ENCODE results near the gene SYT12. TPM values are rescaled to one million over a fixed set of nuclear protein-coding genes. Genes with fewer than 3 reads are reported as not detected.

The SYT12 gene
- polyA plus RNA-seq, 3 donors: 0.16 to 0.23 (median 0.20) TPM

DNA sequence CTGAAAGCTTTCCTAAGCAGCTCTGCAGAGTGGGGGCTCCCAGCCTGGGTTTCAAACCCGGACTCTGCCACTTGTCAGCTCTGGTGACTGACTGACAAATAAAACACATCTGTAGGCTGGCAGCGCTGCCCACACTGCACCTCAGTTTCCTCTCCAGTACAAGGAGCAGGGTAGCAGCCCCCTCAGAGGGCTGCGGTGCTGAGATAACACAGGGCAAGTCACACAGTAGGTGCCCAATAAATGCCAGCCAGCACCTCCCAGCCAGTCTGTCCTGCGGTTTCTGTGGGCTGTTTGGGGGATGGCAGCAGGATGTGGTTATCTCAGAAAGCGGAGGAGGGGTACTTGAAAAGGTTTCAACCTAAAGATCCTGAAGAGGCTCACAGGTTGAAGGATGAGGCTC, 1.5 kb downstream of the SYT12 start:
- no peak for DNase-seq (ENCODE audit: extremely low read depth in 1 of 11, low read depth in 9 of 11, low spot score in 4 of 11)

GRCh38 chr11:67024966-67025365, 2.0 kb downstream of the SYT12 start:
- DNase-seq (ENCODE audit: extremely low read depth in 1 of 11, low read depth in 9 of 11, low spot score in 4 of 11): no peak

DNA sequence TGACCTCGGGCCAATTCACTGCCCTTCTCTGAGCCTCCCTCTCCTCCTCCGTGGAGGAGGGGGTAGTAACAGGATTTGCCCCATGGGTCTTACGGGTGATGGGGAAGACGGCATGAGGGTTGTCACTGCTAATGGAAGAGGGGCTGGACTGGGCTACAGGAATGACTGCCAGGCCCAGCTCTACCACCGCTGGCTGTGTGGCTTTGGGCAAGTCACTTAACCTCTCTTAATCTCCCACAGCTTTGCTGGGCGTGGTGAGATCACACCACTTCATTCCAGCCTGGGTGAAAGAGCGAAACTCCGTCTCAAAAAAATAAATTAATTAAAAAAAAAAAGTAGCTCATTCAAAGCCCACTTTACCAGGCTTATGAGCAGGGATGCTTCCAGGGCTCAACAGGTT, 2.8 kb downstream of the SYT12 start:
- DNase-seq (ENCODE audit: extremely low read depth in 1 of 11, low read depth in 9 of 11, low spot score in 4 of 11): no peak

DNA sequence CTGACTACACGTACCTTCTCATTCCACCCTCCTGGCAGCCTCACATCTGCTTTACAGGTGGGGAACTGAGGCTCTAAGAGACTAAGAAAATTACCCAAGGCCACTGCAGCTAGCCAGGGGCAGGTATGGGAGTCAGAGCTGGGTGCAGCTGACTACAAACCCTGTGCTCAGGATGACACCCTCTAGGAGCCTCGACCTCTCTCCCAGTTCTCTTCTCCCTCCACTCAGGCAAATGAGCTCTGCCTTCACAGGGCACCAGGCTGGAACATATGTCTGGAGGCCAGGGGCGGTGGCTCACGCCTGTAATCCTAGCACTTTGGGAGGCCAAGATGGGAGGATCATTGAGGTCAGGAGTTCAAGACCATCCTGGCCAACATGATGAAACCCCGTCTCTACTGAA, 4.0 kb downstream of the SYT12 start:
- no peak for DNase-seq (ENCODE audit: extremely low read depth in 1 of 11, low read depth in 9 of 11, low spot score in 4 of 11)

DNA sequence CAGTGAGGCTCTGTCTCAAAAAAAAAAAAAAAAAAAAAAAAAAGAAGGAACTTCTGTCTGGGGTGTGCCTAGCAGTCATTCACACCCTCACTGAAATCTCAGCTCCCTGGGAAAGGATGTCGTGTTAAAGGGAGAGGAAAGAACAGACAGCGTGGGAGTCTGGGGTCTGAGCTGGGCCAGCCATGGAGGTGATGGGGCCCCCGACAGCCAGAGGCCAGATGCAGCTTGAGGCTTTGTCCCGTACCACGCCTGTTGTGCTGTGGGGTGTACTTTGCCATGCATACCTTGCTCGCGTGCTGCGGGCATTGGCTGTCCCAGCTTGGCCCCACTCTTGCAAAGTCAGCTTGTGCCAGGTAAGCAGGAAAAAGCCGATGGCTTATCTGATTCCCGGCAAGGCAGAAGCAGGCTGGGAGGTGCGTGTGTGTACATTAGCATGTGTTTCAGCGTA, 4.6 kb downstream of the SYT12 start:
- DNase-seq (ENCODE audit: extremely low read depth in 1 of 11, low read depth in 9 of 11, low spot score in 4 of 11): no peak

DNA sequence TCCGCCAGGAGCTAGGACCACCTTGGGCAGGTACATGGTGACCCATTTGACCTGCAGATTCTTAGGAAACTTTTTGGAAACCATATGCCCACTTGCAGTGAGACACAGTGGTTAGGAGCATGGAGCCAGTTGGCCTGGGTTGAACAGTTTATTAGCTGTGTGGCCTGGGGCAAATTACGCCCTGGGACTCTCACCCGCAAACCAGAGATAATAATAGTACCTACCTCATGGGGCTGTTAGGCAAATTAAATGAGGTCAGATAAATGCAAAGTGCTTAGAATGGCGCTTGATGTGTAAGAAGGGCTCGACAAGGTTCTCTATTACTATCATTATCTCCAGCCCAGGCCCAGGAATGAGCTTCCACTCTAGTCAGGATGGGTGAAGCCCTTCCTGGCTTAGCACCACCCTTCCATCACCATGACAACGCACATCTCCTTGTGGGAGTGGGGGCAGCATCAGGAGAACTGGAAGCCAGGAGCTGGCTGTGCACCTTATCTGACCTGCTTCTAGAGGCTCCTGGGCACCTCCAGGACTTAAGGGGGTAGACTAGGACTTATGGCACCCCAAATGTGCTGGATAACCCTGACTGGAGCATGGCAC, 5.1 kb downstream of the SYT12 start:
- no peak for DNase-seq (ENCODE audit: extremely low read depth in 1 of 11, low read depth in 9 of 11, low spot score in 4 of 11)

DNA sequence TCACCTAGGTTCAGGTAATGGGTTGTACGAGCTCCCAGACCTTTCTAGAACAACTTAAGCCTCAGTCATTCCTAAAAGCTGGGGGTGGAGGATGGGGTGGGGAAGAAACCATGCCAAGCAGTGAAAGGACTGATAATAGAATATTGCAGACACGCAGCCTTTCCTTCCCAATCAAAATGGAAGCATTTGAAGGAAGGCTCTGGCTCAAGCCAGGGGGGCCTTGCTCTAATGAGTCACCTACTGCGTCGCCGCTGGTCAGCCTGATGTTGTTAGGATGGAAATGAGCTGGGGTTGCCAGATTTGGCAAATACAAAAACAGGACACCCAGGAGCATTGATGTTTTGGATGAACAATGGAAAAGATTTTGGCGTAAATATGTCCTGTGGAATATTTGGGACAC, 6.2 kb downstream of the SYT12 start:
- DNase-seq (ENCODE audit: extremely low read depth in 1 of 11, low read depth in 9 of 11, low spot score in 4 of 11): no peak

DNA sequence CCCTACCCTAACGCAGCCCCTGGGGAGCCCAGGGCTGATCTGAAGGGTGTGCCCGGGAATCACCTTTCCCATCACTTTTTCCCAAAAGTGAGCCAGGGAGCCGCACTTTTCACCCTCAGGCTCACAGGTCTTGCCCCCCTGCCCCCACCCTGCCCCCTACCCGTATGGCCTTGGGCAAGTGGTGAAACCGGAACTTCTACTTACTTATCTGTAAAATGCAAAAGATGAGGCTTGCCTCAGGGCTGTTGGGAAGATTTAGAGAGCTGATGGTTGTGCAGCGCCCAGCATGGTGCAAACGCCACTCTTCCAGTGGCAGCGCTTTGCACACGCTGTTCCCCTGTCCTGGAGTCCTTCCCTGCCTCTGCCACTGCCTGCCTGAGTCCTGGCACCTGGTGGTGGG, 8.0 kb downstream of the SYT12 start:
- DNase-seq (ENCODE audit: extremely low read depth in 1 of 11, low read depth in 9 of 11, low spot score in 4 of 11): no peak

GRCh38 chr11:67031791-67032561, 9.0 kb downstream of the SYT12 start:
- DNase-seq (ENCODE audit: extremely low read depth in 1 of 11, low read depth in 9 of 11, low spot score in 4 of 11): no peak

DNA sequence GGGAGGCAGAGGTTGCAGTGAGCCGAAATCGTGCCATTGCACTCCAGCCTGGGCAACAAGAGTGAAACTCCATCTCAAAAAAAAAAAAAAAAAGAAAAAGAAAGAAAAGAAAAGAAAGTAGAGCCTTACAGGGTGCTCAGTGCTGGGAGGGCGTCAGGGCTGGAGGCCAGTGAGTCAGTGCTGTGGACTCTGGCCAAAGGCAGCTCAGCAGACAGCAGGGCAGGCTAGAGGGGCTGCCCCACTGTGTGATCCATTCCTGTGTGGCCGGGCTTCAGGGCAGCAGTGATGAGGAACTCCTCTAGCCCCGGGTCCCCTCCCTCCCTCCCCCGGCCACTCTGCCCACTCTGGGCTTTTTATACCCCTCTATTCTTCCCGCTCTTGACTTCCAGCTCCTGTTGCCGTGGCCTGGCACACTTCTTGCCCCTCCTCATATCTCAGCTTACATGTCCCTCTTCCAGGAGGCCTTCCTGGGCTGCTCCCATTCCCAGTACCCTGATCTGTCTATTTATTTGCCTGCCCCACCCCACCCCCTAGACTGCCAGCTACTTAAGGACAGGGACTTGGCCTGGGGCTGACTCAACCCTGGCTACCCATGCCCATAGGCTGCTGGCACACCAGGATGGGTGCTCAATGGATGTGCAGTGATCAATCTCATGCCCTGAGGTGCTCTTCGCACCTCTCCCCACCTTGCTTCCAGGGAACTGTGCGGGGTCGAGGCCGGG, 10.1 kb downstream of the SYT12 start:
- no peak for DNase-seq (ENCODE audit: extremely low read depth in 1 of 11, low read depth in 9 of 11, low spot score in 4 of 11)

DNA sequence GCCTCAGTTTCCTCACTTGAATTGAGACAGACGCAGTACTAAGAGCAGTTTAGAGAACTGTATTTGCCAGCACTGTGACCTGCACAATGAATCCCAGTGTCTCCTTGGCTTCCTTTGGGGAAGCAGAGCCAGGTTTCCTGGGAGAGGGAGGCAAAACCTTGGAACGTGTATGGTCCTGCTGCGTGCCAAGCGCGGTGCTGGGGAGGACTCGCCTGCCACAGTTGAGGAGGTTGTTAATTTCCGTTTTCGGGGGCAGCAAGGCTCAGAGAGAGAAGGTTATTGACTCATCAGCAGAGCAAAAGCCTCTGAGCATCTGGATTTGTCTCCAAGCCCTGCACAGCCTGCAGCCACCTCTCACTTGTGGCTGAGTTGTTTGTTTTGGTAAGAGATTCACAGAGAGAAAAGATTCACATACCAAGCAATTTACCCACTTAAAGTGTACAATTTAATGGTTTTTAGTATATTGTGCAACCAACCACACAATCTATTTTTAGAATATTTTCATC, 10.8 kb downstream of the SYT12 start:
- no peak for DNase-seq (ENCODE audit: extremely low read depth in 1 of 11, low read depth in 9 of 11, low spot score in 4 of 11)

DNA sequence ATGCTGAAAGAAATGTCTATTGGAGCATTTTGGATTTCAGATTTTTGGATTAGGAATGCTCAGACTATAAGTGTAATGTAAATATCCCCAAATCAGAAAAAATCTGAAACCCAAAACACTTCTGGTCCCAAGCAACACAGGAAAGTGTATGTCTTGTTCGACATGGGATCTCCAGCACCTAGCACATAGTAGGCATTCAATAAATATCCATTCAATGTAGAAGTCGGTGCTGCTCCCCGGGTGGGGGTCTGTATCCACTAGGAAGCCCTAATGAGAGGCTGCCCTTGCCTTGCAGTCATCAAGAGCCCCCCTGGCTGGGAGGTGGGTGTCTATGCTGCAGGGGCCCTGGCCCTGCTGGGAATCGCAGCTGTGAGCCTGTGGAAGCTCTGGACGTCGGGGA, 11.4 kb downstream of the SYT12 start:
- no peak for DNase-seq (ENCODE audit: extremely low read depth in 1 of 11, low read depth in 9 of 11, low spot score in 4 of 11)

DNA sequence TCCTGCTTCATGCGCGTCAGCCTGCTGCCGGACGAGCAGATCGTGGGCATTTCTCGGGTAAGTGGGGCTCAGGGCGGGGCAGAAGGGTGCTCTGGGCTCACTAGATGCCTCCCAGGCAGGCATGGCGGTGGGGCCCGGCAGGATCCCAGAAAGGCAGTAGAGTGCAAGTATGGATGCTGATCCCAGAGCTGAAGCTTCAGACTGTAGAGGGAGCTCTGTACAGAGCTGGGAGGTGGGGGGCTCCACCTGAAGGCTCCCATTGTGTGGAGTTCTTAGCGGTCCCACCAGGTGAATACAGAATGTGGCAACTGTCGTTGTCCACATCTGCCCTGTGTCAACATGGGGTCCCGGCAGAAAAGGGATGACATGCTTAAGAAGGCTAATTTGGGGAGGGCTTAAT, 17.2 kb downstream of the SYT12 start:
- DNase-seq (ENCODE audit: extremely low read depth in 1 of 11, low read depth in 9 of 11, low spot score in 4 of 11): no peak

GRCh38 chr11:67041602-67042001, 18.7 kb downstream of the SYT12 start:
- DNase-seq (ENCODE audit: extremely low read depth in 1 of 11, low read depth in 9 of 11, low spot score in 4 of 11): no peak

DNA sequence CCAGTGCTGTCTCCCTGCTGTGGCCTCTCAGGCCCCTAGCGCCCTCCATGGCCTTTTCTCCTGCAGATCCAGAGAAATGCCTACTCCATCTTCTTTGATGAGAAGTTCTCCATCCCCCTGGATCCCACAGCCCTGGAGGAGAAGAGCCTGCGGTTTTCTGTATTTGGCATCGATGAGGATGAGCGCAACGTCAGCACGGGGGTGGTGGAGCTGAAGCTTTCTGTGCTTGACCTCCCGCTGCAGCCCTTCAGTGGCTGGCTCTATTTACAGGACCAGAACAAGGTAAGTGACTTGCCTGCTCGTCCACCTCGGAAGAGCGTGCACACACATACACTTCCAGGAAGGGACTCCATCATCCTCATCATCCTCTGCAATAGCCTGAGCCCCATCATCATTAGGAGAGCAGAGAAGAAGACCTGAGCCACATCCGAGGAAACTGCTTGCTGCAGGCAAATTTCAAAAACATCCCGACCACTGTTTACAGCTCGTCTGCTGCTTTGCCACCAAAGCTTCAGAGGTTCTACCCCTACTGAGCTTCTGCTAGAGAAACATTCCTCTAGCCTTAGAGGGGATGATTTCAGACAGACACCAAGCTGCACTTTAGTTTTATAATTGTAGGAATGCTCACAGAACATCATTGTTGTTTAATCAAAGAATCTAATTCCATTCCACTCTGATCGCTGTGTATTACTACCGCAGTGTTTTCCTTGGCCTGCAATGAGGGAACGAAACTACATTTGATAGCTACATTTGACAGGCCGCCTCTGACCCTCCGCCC, 20.8 kb downstream of the SYT12 start:
- DNase-seq (ENCODE audit: extremely low read depth in 1 of 11, low read depth in 9 of 11, low spot score in 4 of 11): no peak

- no peak for DNase-seq (ENCODE audit: extremely low read depth in 1 of 11, low read depth in 9 of 11, low spot score in 4 of 11)
Observed at GRCh38 chr11:67044496-67044895, 21.6 kb downstream of the SYT12 start.

DNA sequence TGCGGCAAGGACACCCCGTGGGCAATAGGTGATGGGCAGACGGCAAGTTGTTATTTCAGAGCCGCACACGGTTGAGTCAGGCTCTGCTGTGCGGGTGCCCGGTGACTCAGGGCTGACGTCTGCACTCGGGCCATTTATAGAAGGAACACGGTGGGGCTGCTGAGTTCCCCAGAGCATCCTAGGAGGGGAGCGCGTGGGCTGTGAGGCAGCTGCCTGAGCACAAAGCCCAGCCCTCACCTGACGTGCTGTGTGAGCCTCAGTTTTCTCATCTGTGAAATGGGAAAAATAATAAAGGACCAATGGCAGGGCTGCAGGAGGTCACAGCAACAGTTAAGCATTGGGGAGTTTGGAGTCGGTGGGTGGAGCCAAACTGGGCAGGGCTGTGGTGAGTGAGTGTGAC, 22.4 kb downstream of the SYT12 start:
- DNase-seq (ENCODE audit: extremely low read depth in 1 of 11, low read depth in 9 of 11, low spot score in 4 of 11): no peak

DNA sequence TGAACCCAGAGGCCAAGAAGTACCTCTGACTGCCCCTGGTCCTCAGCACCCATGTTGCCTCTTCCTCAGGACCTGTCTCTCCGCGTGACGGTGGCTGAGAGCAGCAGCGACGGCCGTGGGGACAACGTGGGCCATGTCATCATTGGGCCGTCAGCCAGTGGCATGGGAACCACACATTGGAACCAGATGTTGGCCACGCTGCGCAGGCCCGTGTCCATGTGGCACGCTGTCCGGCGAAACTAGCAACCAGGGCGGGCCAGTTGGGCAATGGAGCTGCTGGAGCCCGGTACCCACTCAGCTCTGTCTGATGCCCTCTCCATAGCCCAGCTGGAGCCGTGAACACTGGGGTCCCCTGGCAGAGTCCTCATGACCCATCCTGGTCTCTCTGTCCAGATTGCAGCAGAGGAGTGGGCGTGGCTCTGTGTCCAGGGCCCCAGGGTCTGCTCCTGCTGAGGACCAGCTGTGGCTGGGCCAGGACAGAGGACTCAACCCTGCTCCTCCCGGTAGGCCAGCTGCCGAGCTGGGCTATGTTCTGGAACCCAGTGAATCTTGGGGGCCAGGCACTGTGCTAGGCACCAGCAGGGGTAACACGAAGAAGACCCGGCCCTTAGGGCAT, 25.7 kb downstream of the SYT12 start:
- DNase-seq (ENCODE audit: extremely low read depth in 1 of 11, low read depth in 9 of 11, low spot score in 4 of 11): no peak

DNA sequence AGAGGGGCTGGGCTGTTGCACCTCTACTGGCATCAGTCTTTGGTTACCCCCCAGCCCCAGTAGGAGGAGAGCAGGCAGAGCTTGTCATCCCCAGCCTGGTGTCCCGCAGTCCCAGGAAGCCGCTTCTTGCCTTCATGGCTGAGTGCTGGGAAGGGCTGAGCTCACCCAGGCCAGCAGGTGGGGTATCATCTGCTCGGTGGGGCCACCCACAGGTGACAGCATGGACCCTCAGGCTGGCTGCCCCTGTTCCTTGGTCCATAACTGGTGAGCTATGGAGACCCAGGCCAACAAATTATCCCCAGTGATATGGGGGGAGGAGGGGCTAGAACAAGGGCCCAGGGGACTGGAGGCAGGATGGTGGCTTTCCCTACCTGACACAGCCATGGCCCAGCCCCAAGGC, 27.2 kb downstream of the SYT12 start:
- DNase-seq (ENCODE audit: extremely low read depth in 1 of 11, low read depth in 9 of 11, low spot score in 4 of 11): no peak
